Stimulated activated CD4-positive, alpha-beta T cell treated with anti-CD3 and anti-CD28 coated beads, Interleukin-1b, Interleukin-23, amount 100 ng/mL, for 4 hours (primary cell): ENCODE results near the gene PSMD6.

Experiments used
- DNase-seq, 2 donors: peaks; one replicate each; pipeline ENCODE4 v3.0.0-alpha.2; 2020; ENCODE audit warnings: low read depth in 2 of 2

Gene PSMD6

DNA sequence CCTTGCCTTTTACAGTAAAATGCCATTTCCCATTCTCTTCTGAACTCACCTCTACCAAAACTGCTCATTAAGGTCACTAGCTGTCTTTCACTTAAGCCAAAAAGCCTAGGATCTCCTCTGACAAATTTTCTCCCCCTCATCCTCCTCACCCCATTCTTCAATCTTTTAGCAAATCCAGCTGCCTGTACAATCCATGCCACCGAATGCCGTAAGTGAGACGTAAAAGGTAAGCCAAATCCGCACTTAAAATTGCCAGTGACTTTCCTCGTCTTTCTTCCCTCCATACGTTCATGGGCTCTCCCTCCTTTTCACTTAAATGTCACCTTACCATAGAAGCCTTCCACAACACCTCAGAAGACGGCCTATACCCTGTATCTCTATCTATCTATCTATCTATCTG, 13.8 kb downstream of the PSMD6 start:
- DNase-seq = no peak

DNA sequence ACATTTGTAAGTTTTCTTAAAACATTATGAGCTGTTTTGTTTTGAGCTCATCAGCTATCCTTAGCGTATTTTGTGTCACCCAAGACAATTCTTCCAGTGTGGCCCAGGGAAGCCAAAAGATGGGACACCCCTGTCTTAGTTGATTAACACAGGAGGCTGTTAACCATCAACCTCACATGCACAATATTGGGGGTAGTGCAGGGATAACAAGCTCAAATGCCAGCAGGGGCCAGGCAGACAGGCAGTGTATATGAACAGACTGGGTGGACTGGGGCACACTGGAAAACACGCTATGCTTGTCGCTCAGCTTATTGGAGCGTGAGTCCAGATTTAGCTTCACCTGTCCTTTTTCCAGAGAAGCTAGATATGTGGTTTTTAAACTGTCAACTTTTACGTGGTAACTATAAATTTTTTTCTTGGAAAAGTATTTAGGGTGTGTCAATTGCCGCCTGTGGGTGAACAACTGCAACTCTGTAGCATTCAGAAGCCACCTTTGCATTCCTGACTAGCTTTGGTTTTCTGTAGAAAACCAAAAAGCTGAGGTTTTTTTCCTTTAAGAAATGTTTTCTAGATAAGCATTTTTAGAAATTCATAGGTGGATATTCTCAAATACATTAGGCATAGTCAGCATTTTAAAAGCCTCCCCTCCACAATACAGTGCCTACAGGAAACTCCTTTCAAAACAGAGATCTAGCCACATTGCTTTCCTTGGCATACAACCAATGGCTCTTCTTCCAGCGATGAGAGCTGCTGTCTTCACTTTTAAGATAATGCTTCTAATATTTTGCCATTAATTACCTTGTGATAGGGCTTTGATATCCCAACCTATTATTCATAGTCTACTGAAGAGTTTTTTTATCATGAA, 14.6 kb downstream of the PSMD6 start:
- no peak for DNase-seq

DNA sequence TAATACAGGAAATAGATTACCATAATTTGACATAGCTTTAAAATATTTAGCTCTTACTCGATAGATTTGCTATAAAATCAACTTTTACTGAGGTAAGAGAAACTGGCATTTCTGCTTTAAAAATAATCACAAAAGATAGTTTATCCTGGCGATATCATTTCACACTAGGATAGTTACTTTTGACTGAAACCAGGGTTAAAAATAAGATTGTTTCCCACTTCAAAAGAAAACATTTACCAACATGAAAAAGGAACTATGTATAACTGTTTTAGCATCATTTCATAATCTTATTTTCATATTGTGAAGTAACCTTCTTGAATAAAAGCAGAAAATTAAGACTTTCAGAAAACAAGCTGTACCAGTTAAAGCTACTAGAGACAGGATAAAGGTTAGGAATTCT, 15.3 kb downstream of the PSMD6 start:
- no peak for DNase-seq

DNA sequence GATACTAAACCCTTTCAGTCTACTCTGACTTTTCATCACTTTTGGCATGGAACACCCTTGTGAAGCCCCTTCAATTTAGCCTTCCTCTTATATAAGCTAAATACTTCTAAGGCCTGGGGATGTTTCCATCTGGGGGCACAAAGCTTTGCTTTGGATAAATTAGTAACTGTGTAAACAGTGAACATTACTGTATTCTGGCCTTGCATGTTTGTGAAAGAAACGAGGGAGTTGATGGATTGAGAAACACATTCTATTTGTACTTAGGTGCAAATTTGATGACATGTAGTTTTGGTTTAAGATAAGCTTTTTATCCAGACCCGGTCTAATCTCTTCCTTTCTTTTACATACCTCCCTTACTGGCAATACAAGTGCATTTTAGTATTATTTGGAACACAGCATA, 19.7 kb downstream of the PSMD6 start:
- DNase-seq = no peak

DNA sequence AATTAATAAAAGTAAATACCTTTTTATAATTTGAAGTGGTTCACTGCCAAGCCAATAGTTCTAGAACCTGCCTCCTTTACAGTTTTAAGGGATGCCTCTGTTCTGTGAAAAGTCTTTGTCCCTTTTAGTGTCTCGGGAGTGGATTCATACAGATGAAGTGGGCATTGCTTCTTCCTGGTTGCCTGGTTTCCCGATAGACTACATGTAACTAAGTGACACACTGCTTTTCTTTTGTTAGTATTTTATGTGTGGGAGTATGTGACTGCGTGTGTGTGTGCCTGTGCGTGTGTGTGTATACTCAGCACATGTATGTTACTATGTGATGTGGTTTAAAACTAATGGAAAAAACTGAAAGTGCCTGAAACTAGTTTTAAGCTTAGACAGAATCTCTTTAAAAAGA, 21.1 kb downstream of the PSMD6 start:
- DNase-seq = no peak

DNA sequence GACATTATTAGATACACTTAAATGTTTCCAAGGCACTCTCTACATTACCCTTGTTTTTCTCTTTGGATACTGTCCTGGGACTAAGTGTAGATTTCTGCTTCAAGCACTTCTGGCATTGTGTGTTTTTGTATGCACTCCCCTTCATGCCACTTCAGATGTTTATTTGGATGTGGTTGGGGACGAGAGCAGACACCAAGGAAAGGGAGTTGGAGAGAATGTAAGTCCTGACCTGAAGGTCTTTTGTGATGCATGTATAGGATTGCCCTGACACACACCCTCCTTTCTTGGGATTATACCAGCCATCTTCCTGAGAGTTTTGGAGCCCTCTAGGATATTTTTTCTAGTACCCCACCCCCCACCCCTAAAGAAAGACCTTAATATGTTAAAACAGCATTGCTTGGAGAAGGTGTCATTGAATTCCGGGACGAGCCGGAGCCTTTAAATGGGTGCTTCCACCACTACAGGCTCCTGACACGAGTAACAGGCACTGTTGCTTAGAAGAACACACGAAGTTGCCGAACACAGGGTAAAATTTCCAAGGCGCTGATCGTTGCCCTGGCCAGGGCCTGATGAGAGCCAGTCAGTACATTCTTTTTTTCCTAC, 22.7 kb downstream of the PSMD6 start:
- DNase-seq = no peak

DNA sequence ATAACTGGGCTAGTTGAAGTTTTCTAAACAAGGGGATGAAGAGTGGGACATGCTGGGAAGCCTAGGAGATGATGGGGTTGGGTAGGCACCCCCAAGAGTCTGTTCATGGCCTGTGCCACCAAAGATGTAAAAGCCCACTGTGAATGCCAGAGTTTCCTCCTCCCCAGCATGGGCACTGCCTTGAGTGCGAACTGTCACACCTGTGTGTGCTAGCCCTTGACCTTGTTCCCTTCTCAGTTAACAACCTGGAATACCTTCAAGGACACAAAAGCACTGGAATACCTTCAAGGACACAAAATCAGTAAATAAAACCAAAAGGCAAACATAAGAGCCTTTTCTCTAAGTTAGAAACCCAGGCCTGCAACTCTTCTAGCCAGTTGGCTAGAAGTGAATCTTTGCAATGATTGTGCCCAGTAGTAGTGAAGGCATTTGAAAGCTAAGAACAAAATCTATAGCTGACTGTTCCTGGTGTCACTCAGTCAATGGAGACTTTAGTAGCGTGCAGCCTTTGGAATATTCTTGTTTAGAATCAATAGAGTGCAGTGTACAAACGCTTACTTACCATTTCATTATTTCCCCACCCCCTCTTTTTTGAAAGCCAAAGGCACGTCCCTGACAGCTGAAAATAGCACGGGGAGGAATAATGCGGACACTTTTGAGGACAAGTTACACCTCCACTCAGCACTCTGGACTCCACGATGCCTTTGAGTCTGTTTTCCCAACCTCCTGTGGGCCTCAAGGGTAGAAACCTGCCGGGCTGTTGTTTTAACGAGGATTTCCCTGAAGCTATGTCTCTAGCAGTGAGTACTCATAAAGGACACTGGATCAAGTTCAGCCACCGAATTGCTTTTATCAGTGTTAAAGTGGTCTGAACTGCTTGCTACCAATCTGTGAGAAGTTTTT, 24.2 kb downstream of the PSMD6 start:
- DNase-seq = no peak

DNA sequence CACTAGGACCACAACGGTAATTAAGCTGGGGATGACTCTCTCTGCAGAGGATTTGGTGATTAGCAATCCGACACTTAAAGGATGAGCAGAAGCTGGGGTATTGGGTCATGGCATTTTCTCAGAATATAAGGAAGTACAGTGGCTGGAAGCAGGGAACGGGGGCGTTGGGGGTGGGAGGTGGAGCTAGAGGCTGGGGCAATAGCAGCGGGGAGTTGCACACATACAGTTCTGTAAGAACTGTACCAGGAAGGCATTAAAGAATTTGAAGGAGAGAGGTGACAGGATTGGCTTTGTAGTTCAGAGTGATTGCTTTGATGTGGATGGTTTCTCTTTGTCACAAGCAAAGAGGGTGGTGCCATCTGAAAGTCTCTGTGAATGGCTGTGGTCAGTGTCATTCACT, 28.2 kb downstream of the PSMD6 start:
- DNase-seq = no peak

DNA sequence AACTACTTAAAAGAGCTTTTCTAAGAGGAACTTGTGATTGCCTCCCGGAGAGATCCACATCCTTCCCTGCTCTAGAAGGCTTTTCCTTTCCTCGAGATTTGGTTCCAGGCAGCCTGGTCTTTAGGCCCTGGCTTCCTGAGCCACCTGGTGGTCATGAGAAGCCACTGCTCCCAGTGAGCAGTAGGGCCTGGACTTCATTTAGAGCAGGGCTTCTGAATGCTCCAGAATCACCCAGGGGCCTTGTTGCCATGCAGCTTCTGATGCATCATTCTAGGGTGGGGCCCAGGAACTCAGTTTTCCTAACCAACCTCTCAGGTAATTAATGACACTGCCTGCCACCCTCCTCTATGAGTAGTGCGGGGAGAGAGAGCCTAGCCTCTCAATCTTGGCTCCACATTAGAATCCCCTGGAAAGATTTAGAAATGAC, 29.6 kb downstream of the PSMD6 start:
- DNase-seq = peak; percentile 25 to 35

DNA sequence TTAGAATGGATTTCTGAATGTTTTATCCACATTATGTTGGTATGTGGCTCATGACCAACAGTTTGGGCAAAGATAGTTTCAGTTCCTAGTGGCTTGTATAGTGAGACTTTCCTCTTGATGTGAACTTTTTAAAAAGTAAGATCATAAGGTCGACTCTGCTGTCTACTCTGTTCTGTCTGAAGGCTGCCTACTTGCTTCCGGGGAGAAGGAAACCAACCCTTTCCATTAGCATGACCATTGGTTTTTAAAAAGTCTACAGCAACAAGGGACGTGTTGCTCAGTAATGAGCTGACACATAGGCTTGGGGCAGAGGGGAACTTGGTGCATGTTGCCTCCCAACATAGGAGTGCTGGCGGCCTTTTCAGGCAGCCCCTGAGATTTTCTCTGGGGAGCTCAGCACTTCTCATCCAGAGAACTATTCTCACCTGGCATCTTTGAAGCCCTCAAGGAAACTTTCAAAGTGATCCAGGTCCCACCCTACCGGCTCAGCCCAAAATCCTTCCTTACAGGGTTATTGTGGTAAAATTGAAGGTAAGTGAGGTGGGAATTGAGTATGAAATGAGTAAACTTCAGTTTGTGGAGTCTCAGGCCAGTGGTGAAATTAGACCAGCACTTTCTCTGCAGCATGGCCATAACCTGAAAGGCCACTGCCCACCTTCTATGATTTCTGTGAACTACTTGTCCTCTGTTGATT, 30.6 kb downstream of the PSMD6 start:
- no peak for DNase-seq

DNA sequence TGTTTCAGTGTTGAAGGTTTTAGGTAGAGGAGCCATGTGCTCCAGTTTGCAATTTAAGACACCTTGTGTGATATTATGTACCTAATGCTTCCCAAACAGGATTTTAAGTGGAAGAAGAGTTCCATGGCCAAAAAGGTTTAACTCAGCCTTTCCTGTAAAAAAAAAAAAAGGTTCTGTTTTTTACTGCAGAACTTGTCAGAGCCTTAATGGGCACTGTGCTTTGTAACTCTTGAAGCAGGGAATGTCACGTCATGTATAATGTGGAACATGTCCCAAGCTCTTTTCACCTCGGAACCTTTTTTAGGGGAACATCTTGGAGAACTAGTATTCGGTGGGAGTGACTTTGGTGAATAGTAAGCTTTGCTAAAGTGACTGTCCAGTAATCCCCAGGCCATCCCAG, 31.6 kb downstream of the PSMD6 start:
- no peak for DNase-seq

DNA sequence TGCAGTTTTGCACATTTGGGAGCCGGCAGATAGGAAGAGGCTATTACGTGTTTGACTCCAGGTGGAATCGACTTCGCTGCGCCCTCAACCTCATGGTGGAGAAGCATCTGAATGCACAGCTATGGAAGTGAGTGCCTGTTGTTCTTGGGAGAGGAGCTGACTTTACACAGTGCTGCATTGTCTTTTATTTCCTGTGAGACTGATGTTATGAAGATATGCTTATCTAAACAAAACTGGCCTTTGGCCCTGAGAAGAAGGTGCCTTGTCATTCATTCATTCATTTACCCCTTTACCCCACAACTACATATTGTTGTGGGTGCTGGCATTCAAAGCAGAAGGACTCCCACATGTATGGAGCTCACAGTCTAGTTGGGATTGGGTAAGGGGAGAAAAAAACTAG, 32.6 kb downstream of the PSMD6 start:
- DNase-seq = no peak

DNA sequence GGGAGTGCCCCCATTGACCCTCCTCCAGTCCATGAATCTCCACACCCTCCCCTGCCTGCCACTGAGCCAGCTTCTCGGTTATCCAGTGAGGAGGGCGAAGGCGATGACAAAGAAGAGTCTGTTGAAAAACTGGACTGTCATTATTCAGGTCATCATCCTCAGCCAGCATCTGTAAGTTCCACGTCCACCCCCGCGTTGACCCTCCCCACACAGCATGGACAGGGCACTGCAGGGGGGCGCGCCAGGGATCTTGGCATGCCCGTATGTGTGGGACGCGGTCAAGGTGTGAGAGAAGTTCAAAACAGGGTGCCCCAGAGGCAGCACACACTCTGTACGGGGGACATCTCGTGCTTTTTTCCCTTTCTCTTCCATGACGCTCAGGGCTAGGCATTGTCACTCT, 33.1 kb downstream of the PSMD6 start:
- no peak for DNase-seq

DNA sequence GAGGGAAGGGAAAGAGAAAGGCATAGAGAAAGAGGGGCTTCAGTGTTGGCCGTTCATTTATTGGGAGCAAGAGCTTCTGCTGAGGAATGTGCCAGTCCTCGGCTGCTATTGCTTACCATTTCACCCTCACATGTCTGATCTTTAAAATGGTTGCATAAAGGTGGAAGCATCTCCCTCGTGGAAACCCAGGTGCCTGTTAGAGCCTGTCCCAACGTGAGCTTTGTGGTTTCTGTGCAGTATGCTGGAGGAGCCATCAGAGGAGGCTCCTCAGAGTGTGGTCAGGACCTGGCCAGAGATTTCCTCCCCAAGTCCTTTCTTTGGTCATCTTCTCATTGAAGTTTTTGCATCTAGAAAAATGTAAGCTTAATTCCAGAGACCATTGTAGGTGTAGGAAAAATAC, 34.4 kb downstream of the PSMD6 start:
- no peak for DNase-seq

DNA sequence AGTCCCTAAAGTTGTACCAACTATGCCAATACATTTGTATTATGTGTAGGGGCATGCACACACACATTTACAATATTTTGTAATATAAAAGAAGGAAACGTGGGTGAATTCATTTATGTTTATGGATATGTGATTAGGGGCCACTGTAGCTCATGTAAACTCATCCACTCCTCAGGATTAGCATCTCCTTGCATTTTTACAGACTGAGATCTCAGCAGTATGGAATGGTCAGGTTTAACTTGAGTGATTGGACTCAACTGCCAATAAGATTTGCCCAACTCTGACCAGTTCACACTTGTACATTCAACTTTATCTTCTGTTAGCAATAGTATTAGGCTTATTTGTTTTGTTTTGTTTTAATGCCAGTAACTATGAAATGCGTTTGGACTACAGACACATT, 36.5 kb downstream of the PSMD6 start:
- DNase-seq = no peak

DNA sequence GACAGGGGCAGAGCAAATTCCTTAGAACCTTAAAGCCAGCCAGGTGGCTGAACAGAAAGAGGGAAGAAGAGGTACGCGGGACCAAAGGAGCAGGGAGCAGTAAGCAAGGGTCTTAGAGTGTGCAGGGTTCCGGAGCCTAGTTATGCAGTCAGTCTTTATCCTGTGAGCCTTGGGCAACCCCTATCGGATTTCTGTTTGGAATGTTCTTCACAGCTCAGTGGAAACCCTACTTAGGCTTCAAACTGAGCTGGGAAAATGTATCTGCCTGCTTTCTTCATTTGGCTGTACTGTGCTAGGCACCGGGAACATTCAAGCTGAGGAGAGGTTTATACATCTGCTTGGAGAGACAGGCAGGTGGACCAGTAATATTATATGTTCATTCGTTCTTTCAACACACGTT, 37.1 kb downstream of the PSMD6 start:
- DNase-seq = no peak

DNA sequence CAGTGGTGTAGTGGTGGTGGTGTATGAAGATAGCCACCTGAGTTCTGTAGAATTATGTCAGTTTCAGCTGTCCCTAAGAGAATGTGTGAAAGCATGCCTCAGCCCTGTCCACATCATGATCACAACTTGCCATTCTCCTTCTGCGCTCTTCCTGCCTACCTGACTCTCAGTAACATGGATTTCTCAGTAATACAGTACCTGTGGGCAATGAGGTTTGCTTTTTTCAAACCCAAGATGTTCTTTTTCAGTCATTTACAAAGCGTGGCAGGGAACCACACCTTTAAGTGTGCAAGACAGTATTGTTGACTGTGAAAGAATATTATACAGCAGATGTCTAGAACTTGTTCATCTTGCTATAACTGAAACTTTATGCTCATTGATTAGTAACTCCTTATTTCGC, 38.9 kb downstream of the PSMD6 start:
- no peak for DNase-seq

DNA sequence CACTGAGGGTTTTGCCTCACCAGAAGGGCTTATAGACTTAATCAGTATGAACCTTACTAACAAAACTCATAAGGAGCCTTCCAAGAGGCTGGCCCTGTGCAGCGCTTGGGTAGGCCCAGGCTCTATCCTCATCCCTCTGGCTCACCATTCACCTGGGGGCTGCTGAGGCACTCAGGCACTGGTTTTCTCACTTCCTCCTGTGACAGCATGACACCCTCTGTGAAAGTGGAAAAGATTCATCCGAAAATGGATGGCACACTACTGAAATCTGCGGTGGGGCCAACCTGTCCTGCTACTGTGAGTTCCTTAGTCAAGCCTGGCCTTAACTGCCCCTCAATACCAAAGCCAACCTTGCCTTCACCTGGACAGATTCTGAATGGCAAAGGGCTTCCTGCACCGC, 41.3 kb downstream of the PSMD6 start:
- DNase-seq = no peak

DNA sequence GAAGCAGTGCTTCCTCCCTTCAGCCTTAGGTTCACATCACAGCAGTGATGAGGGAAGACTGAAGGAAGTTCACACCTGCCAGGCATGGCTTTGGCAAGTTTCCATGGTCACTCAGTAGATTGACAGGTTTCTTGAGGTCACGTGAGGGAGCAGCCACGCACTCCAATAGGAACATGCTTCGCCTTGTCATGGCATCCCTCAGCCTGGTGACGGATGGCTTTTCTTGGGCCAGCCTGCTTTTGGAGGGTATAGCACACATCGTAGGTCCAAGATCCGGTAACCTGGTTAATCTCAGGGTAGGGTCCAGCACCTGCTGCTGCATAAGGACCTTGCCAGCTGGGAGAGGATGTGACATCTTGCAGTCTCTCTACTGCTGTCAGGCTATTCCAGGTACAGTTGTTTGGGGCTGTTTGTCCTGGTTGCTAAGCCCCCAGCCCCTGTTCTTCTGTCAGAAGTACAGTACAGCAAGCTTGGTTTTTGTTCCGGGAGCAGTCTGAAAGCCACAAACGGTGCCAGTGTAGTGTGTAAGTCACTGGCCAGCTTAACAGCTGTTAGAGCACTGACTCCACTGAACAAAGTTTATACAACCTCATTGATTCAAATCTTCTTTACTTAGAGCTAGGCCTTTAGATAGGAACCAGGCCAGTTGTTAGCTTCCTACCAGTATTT, 42.3 kb downstream of the PSMD6 start:
- no peak for DNase-seq

DNA sequence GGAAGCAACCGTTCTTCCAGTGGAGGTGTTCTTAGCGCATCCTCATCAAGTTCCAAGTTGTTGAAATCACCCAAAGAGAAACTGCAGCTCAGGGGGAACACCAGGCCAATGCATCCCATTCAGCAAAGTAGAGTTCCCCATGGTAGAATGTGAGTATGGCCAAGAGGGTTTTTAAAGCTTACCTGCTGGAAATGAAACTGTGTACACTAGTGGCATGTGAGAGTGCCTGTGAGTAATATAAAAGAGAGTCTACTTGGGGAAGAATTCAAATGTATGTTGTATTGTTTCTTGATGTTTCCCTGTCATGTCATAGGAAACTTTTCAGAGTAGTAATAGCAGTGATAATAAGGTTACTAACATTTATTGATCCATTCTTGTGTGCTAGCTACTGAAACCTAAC, 43.3 kb downstream of the PSMD6 start:
- no peak for DNase-seq

DNA sequence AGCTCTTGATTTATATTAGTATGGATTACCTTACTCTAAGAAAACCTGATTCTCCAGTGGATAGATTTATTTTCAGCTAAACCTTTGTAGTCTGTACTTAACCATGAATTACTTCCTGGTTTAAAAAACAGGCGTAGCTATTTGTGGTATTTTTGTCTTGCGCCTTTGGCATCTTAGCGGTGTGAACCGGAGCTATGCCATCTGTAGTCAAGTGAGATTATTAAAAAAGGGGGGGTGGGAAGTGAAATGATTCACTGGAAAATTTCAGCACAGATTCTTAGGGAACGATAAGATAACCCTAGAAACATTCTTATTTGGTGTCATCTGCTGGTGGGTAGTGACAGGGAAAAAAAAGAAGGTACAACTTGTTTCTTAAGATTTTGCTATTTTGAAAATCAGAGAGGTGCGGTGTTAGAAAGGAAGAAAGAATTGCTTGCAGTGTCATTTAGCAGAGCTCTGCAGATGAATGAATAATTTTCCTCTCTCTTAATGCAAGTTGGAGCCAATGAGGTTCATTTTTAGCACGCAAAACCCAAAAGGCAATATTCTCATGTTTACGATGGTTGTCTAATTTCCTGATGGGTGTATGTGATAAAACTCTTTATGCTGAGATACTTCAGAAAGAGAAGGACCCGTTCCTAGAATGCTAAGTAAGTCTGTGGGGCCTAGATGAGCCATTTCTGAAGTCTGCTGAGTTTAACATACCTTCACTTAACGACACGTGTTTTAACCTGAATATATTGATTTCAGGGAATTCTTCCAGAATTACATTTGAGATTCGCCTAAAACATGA, 44.0 kb downstream of the PSMD6 start:
- DNase-seq = no peak
